Measurements from ENCODE around the gene RGS7. TPM values are rescaled to one million over a fixed set of nuclear protein-coding genes. Genes with fewer than 3 reads are reported as not detected.

RGS7 gene
- total and polyA plus RNA-seq, 2 of the 4 experiments (the other 2 are of a cell fraction), result 0.58 to 0.72 TPM

- H3K23ac ChIP-seq (ENCODE audit: low read depth, low read length), result no peak overlapping the region
- no TSS peak for BruUV-seq (replicated peaks)
- H2BK15ac ChIP-seq (ENCODE audit: low read depth, low read length), result no peak overlapping the region
- no peak overlapping the region for H4K8ac ChIP-seq (ENCODE audit: low read depth in 2 of 2, low read length in 2 of 2)
- intact Hi-C loops (cut with micrococcal nuclease), result no loop called here
- 83% methylated on average over 1 of the region's 5 CpGs; no CpG with 5 or more reads in 1 of the 2 experiments for WGBS, 2 experiments (ENCODE audit: extremely low coverage in 2 of 2, insufficient read length in 1 of 2)
- H4K5ac ChIP-seq (ENCODE audit: low read depth, low read length), result no peak overlapping the region
- no peak overlapping the region for H3K27ac ChIP-seq (ENCODE audit: insufficient read depth, low read length)
- in situ Hi-C loops (cut with MboI; ENCODE audit: low sequenced_read_pairs), result no loop called here
- no peak overlapping the region for H3K14ac ChIP-seq (replicated peaks; ENCODE audit: low read depth, low read length)
- CTCF ChIA-PET, result no interaction called here
- no peak overlapping the region for H4K91ac ChIP-seq (ENCODE audit: insufficient read depth, low read depth, low read length)
- H2AFZ ChIP-seq (replicated peaks; ENCODE audit: low read length, poor library complexity), result no peak overlapping the region
- no peaks in the 10 kb centered on the region for H3K36me3 ChIP-seq (ENCODE audit: control insufficient read depth, insufficient read depth, low read length)
- H4K20me1 ChIP-seq (ENCODE audit: insufficient read depth, low read length), result no peaks in the 10 kb centered on the region
- H3K79me1 ChIP-seq (ENCODE audit: low read depth in 1 of 2, low read length in 2 of 2), result no peaks in the 10 kb centered on the region
- H3K4ac ChIP-seq (ENCODE audit: low read depth, low read length), result no peak overlapping the region
- H3K4me3 ChIP-seq (ENCODE audit: insufficient read depth, low read depth, low read length), result no peak overlapping the region
- H2BK5ac ChIP-seq (ENCODE audit: low read depth, low read length, poor library complexity, severe bottlenecking), result no peak overlapping the region
- no peak overlapping the region for H2AK5ac ChIP-seq (ENCODE audit: low read depth, low read length)
- H2AK9ac ChIP-seq (replicated peaks; ENCODE audit: low read depth, low read length, poor library complexity), result no peak overlapping the region
- no peak overlapping the region for H3K9ac ChIP-seq (ENCODE audit: low read depth, low read length)
- no peak for ATAC-seq (ENCODE audit: low read depth)
- no peak overlapping the region for H2BK20ac ChIP-seq (ENCODE audit: low read depth, low read length)
- H3K9me1 ChIP-seq (ENCODE audit: insufficient read depth, low read length), result no peaks in the 10 kb centered on the region
- H3K4me2 ChIP-seq (ENCODE audit: low read depth, low read length), result no peak overlapping the region
- DNase-seq, result no peak
- TF ChIP-seq NFE2L2 (IDR thresholded peaks at IDR 0.05; ENCODE audit: low read depth, low read length), result no peak
- no peak for TF ChIP-seq CHD1 (IDR thresholded peaks at IDR 0.05; ENCODE audit: low read depth, low read length)
- no peak for TF ChIP-seq ELK1 (IDR thresholded peaks at IDR 0.05; ENCODE audit: borderline replicate concordance, low read depth, low read length)
- no peak for TF ChIP-seq POLR2A (IDR thresholded peaks at IDR 0.05; ENCODE audit: low read depth, low read length)
- TF ChIP-seq USF2 (IDR thresholded peaks at IDR 0.05; ENCODE audit: low read depth, low read length), result no peak
- TF ChIP-seq BHLHE40 (IDR thresholded peaks at IDR 0.05; ENCODE audit: low read depth, low read length), result no peak
- TF ChIP-seq MAZ (IDR thresholded peaks at IDR 0.05; ENCODE audit: borderline replicate concordance, low read depth, low read length), result no peak
- H3K4me1 ChIP-seq (ENCODE audit: control insufficient read depth, insufficient read depth, low read length), result no peaks in the 10 kb centered on the region
- H3K18ac ChIP-seq (ENCODE audit: low read depth, low read length), result no peak overlapping the region
- no peaks in the 10 kb centered on the region for H3K27me3 ChIP-seq (ENCODE audit: control insufficient read depth, insufficient read depth, low read length)
- dilution Hi-C loops (cut with HindIII; ENCODE audit: low sequenced_read_pairs, unreplicated experiment), result no loop called here
- H3K9me3 ChIP-seq (ENCODE audit: control insufficient read depth, insufficient read depth, low read length), result peaks cover 2% of the 10 kb centered on the region; the same call in 1 of the 2 replicates
- POLR2A ChIA-PET (ENCODE audit: unreplicated experiment), result no interaction called here
- H2BK120ac ChIP-seq (ENCODE audit: low read depth, low read length), result no peak overlapping the region
- H3K56ac ChIP-seq (ENCODE audit: extremely low read depth, insufficient read depth, low read length), result no peak overlapping the region
These were observed 175.0 kb downstream of the RGS7 start for GRCh38 chr1:241181971-241182370.

Measured in IMR-90 (cell line).